Liver (tissue), 9 donors: ENCODE data around the gene GNG4. TPM values are rescaled to one million over a fixed set of nuclear protein-coding genes. Genes with fewer than 3 reads are reported as not detected.

Experiments
- DNase-seq: peaks from one replicate; pipeline ENCODE4 v3.0.0-alpha.2; 2017; ENCODE audit warnings: low spot score
- H3K27ac ChIP-seq, 2 donors: one replicate each; pipeline ENCODE4 v1.7.0; 2013; ENCODE audit warnings: inconsistent platforms in 2 of 2, low read length in 2 of 2, control low read depth in 1 of 2, low read depth in 1 of 2, mild to moderate bottlenecking in 1 of 2
- H3K27me3 ChIP-seq, 4 donors: one replicate each; pipeline versions ENCODE4 v1.6.1 to v1.7.0; 2013; ENCODE audit warnings: low read length in 3 of 4, inconsistent platforms in 1 of 4, mild to moderate bottlenecking in 1 of 4, moderate library complexity in 1 of 4; ENCODE audit not compliant: control insufficient read depth in 4 of 4, insufficient read depth in 4 of 4
- H3K36me3 ChIP-seq, 4 donors: one replicate each; pipeline versions ENCODE4 v1.6.1 to v1.7.0; 2013; ENCODE audit warnings: low read length in 3 of 4, mild to moderate bottlenecking in 3 of 4, low read depth in 1 of 4, moderate library complexity in 1 of 4; ENCODE audit not compliant: control insufficient read depth in 4 of 4, insufficient read depth in 3 of 4
- H3K4me1 ChIP-seq, 4 donors: one replicate each; pipeline versions ENCODE4 v1.6.1 to v1.7.0; 2013; ENCODE audit warnings: low read length in 3 of 4, mild to moderate bottlenecking in 3 of 4, moderate library complexity in 1 of 4; ENCODE audit not compliant: control insufficient read depth in 4 of 4, insufficient read depth in 4 of 4
- H3K4me3 ChIP-seq, 3 donors: one replicate each; pipeline versions ENCODE4 v1.6.1 to v1.7.0; 2013; ENCODE audit warnings: low read length in 3 of 3, control low read depth in 1 of 3, low read depth in 1 of 3, mild to moderate bottlenecking in 1 of 3
- H3K9ac ChIP-seq, 2 donors: one replicate each; pipeline ENCODE4 v1.7.0; 2013; ENCODE audit warnings: low read length in 2 of 2, mild to moderate bottlenecking in 2 of 2, moderate library complexity in 2 of 2, control low read depth in 1 of 2, low read depth in 1 of 2
- H3K9me3 ChIP-seq, 4 donors: one replicate each; pipeline versions ENCODE4 v1.6.1 to v1.7.0; 2013; ENCODE audit warnings: low read length in 3 of 4; ENCODE audit not compliant: control insufficient read depth in 4 of 4
- EGR1 ChIP-seq, 2 donors: IDR thresholded peaks; 2 replicates each; pipeline ENCODE4 v1.6.1; 2016 to 2018; ENCODE audit warnings: antibody characterized with exemption in 2 of 2, low read depth in 2 of 2
- FOXA1 ChIP-seq: IDR thresholded peaks from 2 replicates; pipeline ENCODE4 v1.6.1; 2016; ENCODE audit warnings: antibody characterized with exemption
- FOXA2 ChIP-seq: IDR thresholded peaks from 2 replicates; pipeline ENCODE4 v1.6.1; 2016; ENCODE audit warnings: antibody characterized with exemption
- GABPA ChIP-seq, 2 donors: IDR thresholded peaks in 1 of 2; conservative IDR thresholded peaks in 1 of 2; 2 replicates each; pipeline ENCODE4 v1.6.1; 2016; ENCODE audit warnings: antibody characterized with exemption in 2 of 2, mild to moderate bottlenecking in 1 of 2, moderate library complexity in 1 of 2
- HNF4A ChIP-seq, 2 donors: conservative IDR thresholded peaks; 2 replicates each; pipeline ENCODE4 v1.6.1; 2016; ENCODE audit warnings: antibody characterized with exemption in 2 of 2, mild to moderate bottlenecking in 2 of 2
- HNF4G ChIP-seq: IDR thresholded peaks from 2 replicates; pipeline ENCODE4 v1.6.1; 2016; ENCODE audit warnings: antibody characterized with exemption
- JUND ChIP-seq, 2 donors: IDR thresholded peaks; 2 replicates each; pipeline ENCODE4 v1.6.1; 2016; ENCODE audit warnings: antibody characterized with exemption in 2 of 2
- NR2F2 ChIP-seq: IDR thresholded peaks from 2 replicates; pipeline ENCODE4 v1.6.1; 2016; ENCODE audit warnings: antibody characterized with exemption
- RAD21 ChIP-seq, 2 donors: IDR thresholded peaks; 2 replicates each; pipeline ENCODE4 v1.6.1; 2016; ENCODE audit warnings: antibody characterized with exemption in 2 of 2, mild to moderate bottlenecking in 2 of 2
- RXRA ChIP-seq, 2 donors: IDR thresholded peaks; 2 replicates each; pipeline ENCODE4 v1.6.1; 2017 to 2018; ENCODE audit warnings: antibody characterized with exemption in 2 of 2, mild to moderate bottlenecking in 1 of 2
- SP1 ChIP-seq: IDR thresholded peaks from 2 replicates; pipeline ENCODE4 v1.6.1; 2018; ENCODE audit warnings: antibody characterized with exemption, mild to moderate bottlenecking
- TAF1 ChIP-seq: conservative IDR thresholded peaks from 2 replicates; pipeline ENCODE4 v1.6.1; 2016; ENCODE audit warnings: antibody characterized with exemption, mild to moderate bottlenecking
- YY1 ChIP-seq: IDR thresholded peaks from 2 replicates; pipeline ENCODE4 v1.6.1; 2016; ENCODE audit warnings: antibody characterized with exemption, mild to moderate bottlenecking
- WGBS: extraction: QIAGEN DNeasy Blood & Tissue Kit; methylation state at CpG from one replicate; pipeline ENCODE4 v1.1.7; 2013; 5-methylcytosine and 5-hydroxymethylcytosine counted together
- polyA plus RNA-seq, 2 donors: library from polyadenylated mRNA; stranded (reverse) in 1 of 2; unstranded in 1 of 2; fragments of 200-250 nt in 1 of 2; fragments of >200 nt in 1 of 2; fragmentation: Nextera tagmentation in 1 of 2; extraction: Ambion mirVana in 1 of 2; gene quantifications; one replicate each; pipeline versions ENCODE4 v1.2.1 to v1.2.3, GENCODE V29; 2013 to 2015
- total RNA-seq, 2 donors: library from RNA; depleted of rRNA; stranded (reverse); fragments of >200 nt; gene quantifications; one replicate each; pipeline ENCODE4 v1.2.3, GENCODE V29; 2014
- TF ChIP-seq, protein P1 (sequence below): IDR thresholded peaks from 2 replicates; pipeline ENCODE4 v1.6.1; 2016; ENCODE audit warnings: antibody characterized with exemption
- TF ChIP-seq, protein P2 (sequence below): IDR thresholded peaks from 2 replicates; pipeline ENCODE4 v1.6.1; 2016; ENCODE audit warnings: antibody characterized with exemption, mild to moderate bottlenecking
- TF ChIP-seq, protein P3 (sequence below): IDR thresholded peaks from 2 replicates; pipeline ENCODE4 v1.6.1; 2016; ENCODE audit warnings: antibody characterized with exemption
- TF ChIP-seq, protein P4 (sequence below): fragments of 150-350 bp; IDR thresholded peaks from 2 replicates; pipeline ENCODE4 v1.5.1; 2017; ENCODE audit warnings: improper control_type of control experiment, low read depth, low read length; ENCODE audit not compliant: missing input control
- TF ChIP-seq, protein P5 (sequence below): IDR thresholded peaks from 2 replicates; pipeline ENCODE4 v1.6.1; 2016; ENCODE audit warnings: antibody characterized with exemption
- donor health status: healthy.
- donor health status: healthy.
- donor health status: healthy.
- donor health status: healthy.
- donor health status: healthy.

Gene GNG4
- total and polyA plus RNA-seq, 4 donors = 0.65 TPM; not detected in 3

DNA sequence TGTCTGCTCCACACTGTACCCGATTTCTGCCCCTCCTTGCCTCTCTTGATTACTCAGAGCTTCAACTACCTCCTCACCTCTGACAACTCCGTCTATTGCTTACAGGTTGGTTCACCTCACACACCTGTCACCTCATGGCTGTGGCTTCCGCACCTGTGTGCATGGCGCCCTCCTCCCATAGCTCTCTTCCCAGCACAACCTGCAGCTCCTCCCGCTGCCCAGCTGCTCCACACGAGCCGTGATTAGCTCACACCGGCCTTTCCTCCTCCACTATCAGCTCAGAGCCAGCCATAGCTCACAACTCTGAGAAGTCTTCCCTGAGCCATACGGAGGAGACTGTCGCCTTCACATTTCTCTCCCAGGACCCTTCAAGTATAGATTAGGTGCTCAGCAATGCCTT is 67.5 kb downstream of the GNG4 start:
- no peak for TF ChIP-seq TAF1
- TF ChIP-seq FOXA2 = no peak
- no peak for TF ChIP-seq HNF4A (conservative IDR thresholded peaks at IDR 0.05)
- TF ChIP-seq YY1 = no peak
- TF ChIP-seq NR2F2 = no peak
- TF ChIP-seq, protein P1, sequence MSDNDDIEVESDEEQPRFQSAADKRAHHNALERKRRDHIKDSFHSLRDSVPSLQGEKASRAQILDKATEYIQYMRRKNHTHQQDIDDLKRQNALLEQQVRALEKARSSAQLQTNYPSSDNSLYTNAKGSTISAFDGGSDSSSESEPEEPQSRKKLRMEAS = no peak
- no peak for TF ChIP-seq FOXA1
- TF ChIP-seq RAD21 (IDR thresholded peaks at IDR 0.05) = no peak
- TF ChIP-seq, protein P2, sequence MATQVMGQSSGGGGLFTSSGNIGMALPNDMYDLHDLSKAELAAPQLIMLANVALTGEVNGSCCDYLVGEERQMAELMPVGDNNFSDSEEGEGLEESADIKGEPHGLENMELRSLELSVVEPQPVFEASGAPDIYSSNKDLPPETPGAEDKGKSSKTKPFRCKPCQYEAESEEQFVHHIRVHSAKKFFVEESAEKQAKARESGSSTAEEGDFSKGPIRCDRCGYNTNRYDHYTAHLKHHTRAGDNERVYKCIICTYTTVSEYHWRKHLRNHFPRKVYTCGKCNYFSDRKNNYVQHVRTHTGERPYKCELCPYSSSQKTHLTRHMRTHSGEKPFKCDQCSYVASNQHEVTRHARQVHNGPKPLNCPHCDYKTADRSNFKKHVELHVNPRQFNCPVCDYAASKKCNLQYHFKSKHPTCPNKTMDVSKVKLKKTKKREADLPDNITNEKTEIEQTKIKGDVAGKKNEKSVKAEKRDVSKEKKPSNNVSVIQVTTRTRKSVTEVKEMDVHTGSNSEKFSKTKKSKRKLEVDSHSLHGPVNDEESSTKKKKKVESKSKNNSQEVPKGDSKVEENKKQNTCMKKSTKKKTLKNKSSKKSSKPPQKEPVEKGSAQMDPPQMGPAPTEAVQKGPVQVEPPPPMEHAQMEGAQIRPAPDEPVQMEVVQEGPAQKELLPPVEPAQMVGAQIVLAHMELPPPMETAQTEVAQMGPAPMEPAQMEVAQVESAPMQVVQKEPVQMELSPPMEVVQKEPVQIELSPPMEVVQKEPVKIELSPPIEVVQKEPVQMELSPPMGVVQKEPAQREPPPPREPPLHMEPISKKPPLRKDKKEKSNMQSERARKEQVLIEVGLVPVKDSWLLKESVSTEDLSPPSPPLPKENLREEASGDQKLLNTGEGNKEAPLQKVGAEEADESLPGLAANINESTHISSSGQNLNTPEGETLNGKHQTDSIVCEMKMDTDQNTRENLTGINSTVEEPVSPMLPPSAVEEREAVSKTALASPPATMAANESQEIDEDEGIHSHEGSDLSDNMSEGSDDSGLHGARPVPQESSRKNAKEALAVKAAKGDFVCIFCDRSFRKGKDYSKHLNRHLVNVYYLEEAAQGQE = no peak
- TF ChIP-seq, protein P3, sequence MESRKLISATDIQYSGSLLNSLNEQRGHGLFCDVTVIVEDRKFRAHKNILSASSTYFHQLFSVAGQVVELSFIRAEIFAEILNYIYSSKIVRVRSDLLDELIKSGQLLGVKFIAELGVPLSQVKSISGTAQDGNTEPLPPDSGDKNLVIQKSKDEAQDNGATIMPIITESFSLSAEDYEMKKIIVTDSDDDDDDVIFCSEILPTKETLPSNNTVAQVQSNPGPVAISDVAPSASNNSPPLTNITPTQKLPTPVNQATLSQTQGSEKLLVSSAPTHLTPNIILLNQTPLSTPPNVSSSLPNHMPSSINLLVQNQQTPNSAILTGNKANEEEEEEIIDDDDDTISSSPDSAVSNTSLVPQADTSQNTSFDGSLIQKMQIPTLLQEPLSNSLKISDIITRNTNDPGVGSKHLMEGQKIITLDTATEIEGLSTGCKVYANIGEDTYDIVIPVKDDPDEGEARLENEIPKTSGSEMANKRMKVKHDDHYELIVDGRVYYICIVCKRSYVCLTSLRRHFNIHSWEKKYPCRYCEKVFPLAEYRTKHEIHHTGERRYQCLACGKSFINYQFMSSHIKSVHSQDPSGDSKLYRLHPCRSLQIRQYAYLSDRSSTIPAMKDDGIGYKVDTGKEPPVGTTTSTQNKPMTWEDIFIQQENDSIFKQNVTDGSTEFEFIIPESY = no peak
- TF ChIP-seq GABPA (IDR thresholded peaks at IDR 0.05 in 1 of 2, conservative IDR thresholded peaks at IDR 0.05 in 1 of 2) = no peak
- no peak for TF ChIP-seq JUND (IDR thresholded peaks at IDR 0.05)
- TF ChIP-seq, protein P4, sequence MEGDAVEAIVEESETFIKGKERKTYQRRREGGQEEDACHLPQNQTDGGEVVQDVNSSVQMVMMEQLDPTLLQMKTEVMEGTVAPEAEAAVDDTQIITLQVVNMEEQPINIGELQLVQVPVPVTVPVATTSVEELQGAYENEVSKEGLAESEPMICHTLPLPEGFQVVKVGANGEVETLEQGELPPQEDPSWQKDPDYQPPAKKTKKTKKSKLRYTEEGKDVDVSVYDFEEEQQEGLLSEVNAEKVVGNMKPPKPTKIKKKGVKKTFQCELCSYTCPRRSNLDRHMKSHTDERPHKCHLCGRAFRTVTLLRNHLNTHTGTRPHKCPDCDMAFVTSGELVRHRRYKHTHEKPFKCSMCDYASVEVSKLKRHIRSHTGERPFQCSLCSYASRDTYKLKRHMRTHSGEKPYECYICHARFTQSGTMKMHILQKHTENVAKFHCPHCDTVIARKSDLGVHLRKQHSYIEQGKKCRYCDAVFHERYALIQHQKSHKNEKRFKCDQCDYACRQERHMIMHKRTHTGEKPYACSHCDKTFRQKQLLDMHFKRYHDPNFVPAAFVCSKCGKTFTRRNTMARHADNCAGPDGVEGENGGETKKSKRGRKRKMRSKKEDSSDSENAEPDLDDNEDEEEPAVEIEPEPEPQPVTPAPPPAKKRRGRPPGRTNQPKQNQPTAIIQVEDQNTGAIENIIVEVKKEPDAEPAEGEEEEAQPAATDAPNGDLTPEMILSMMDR = no peak
- TF ChIP-seq SP1 = no peak
- no peak for TF ChIP-seq HNF4G
- no peaks in the 10 kb centered on the region for H3K9me3 ChIP-seq

DNA sequence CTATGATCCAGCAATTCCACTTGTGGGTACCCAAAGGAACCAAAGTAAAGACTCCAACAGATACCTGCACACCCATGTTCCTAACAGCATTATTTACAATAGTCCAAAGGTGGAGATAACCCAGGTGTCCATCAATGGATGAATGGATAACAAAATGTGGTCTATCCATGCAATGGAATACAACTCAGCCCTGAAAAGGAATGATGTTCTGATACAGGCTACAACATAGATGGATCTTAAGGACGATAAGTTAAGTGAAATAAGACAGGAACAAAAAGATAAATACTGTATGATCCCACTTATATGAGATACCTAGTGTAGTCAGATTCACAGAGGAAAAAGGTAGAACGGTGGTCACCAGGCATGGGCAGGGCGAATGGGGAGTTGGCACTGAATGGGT is 69.7 kb downstream of the GNG4 start:
- no peak for DNase-seq
- Histone ChIP-seq H3K27me3 (no peaks in the 10 kb centered on the region), H3K4me1 (no peaks in the 10 kb centered on the region), H3K9ac (no peak overlapping the region), H3K9me3 (no peaks in the 10 kb centered on the region), H3K27ac (no peak overlapping the region), H3K36me3 (no peaks in the 10 kb centered on the region), H3K4me3 (no peak overlapping the region)
- WGBS = 92% methylated on average over 3 of the region's 3 CpGs
- TF ChIP-seq FOXA2 (no peak), TAF1 (no peak), JUND (IDR thresholded peaks at IDR 0.05) (no peak), HNF4G (no peak), RXRA (IDR thresholded peaks at IDR 0.05) (no peak), HNF4A (conservative IDR thresholded peaks at IDR 0.05) (no peak), EGR1 (IDR thresholded peaks at IDR 0.05; ENCODE audit: low read depth in 2 of 2) (no peak), YY1 (no peak), NR2F2 (no peak)
- TF ChIP-seq, protein P5, sequence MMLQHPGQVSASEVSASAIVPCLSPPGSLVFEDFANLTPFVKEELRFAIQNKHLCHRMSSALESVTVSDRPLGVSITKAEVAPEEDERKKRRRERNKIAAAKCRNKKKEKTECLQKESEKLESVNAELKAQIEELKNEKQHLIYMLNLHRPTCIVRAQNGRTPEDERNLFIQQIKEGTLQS = no peak
- TF ChIP-seq, protein P4 = no peak
- TF ChIP-seq, protein P3 = no peak

More for the DNA sequence above, 67.5 kb downstream of the GNG4 start:
- WGBS = 88% methylated on average over 10 of the region's 10 CpGs
- no peak overlapping the region for H3K27ac ChIP-seq
- H3K9ac ChIP-seq = no peak overlapping the region
- no peak overlapping the region for H3K4me3 ChIP-seq
- H3K27me3 ChIP-seq = no peaks in the 10 kb centered on the region
- no peak for DNase-seq
- no peaks in the 10 kb centered on the region for H3K4me1 ChIP-seq
- no peaks in the 10 kb centered on the region for H3K36me3 ChIP-seq
